K562 (cell line): Measurements from ENCODE around the gene LRRC74B. TPM values are rescaled to one million over a fixed set of nuclear protein-coding genes. Genes with fewer than 3 reads are reported as not detected.

Source experiments
- BCOR ChIP-seq: fragments of 450-650 bp; IDR thresholded peaks from 2 replicates; pipeline ENCODE4 v1.6.1; 2016
- BMI1 ChIP-seq: fragments of 150-350 bp; IDR thresholded peaks from 2 replicates; pipeline ENCODE4 v1.6.1; 2014; ENCODE audit warnings: low read length
- CXXC5 ChIP-seq: fragments of 250-450 bp; sonication (Bioruptor Pico); IDR thresholded peaks from 2 replicates; pipeline ENCODE4 v1.8.0; 2022; ENCODE audit warnings: inconsistent platforms, mild to moderate bottlenecking, moderate library complexity
- ELK3 ChIP-seq: fragments of 450-650 bp; formaldehyde crosslinking; IDR thresholded peaks from 2 replicates; pipeline ENCODE4 v1.4.0; 2020; ENCODE audit warnings: mild to moderate bottlenecking
- EP400 ChIP-seq: fragments of 450-650 bp; IDR thresholded peaks from 2 replicates; pipeline ENCODE4 v1.6.1; 2017; ENCODE audit warnings: antibody characterized with exemption, mild to moderate bottlenecking, moderate library complexity
- HDAC2 ChIP-seq: fragments of 450-650 bp; IDR thresholded peaks from 2 replicates; pipeline ENCODE4 v1.6.1; 2016; ENCODE audit warnings: mild to moderate bottlenecking
- MYC ChIP-seq, 2 experiments: fragments of 250-450 bp in 1 of 2; sonication (Bioruptor Pico) in 1 of 2; IDR thresholded peaks; 2 replicates each; pipeline versions ENCODE4 v1.5.1 to v1.6.1; 2012 to 2021; ENCODE audit warnings: low read depth in 2 of 2, borderline replicate concordance in 1 of 2, improper control_type of control experiment in 1 of 2, low read length in 1 of 2, mild to moderate bottlenecking in 1 of 2, moderate library complexity in 1 of 2
- MYNN ChIP-seq, 2 experiments: sonication (generic); formaldehyde crosslinking in 1 of 2; IDR thresholded peaks; 2 replicates each; pipeline versions ENCODE4 v1.5.0 to v1.6.1; 2016 to 2020; ENCODE audit warnings: antibody characterized with exemption in 1 of 2, missing genetic modification reagents in 1 of 2
- SMAD4 ChIP-seq: fragments of 250-450 bp; sonication (Bioruptor Pico); conservative IDR thresholded peaks from 2 replicates; pipeline ENCODE4 v1.8.0; 2021; ENCODE audit warnings: inconsistent platforms, mild to moderate bottlenecking, moderate library complexity
- SPI1 ChIP-seq: IDR thresholded peaks from 2 replicates; pipeline ENCODE4 v1.6.1; 2011; ENCODE audit warnings: low read depth, low read length, control low read depth, borderline replicate concordance
- ZKSCAN3 ChIP-seq: fragments of 250-450 bp; sonication (Bioruptor Pico); IDR thresholded peaks from 2 replicates; pipeline ENCODE4 v1.4.0; 2020
- ZNF133 ChIP-seq: fragments of 250-450 bp; sonication (Bioruptor Pico); IDR thresholded peaks from 2 replicates; pipeline ENCODE4 v1.4.0; 2020; ENCODE audit warnings: mild to moderate bottlenecking
- ZNF444 ChIP-seq: fragments of 250-450 bp; sonication (Bioruptor Pico); IDR thresholded peaks from 2 replicates; pipeline ENCODE4 v1.4.0; 2020; ENCODE audit warnings: mild to moderate bottlenecking, moderate library complexity
- ZNF57 ChIP-seq: fragments of 450-650 bp; formaldehyde crosslinking; IDR thresholded peaks from 2 replicates; pipeline ENCODE4 v1.4.0; 2020; ENCODE audit warnings: mild to moderate bottlenecking, moderate library complexity
- polyA plus RNA-seq, 8 experiments: library from polyadenylated mRNA; depleted of rRNA in 4 of 8; stranded (reverse) in 5 of 8; unstranded in 3 of 8; fragments of >200 nt; fragmentation: Nextera tagmentation in 2 of 8; fragmentation: Illumina TruSeq in 1 of 8; extraction: Ambion mirVana in 2 of 8; extraction: Trizol in 1 of 8; gene quantifications; 2 replicates each; pipeline versions ENCODE4 v1.2.1 to v1.2.3, GENCODE V29; 2011 to 2014; ENCODE audit warnings: inconsistent platforms in 1 of 8, missing spikeins in 1 of 8
- total RNA-seq, 7 experiments: library from RNA; depleted of rRNA in 6 of 7; stranded (reverse); fragments of >200 nt in 6 of 7; fragmentation: Illumina TruSeq in 2 of 7; extraction: Trizol in 2 of 7; gene quantifications; 2 replicates each; pipeline versions ENCODE4 v1.2.1 to v1.2.3, GENCODE V29; 2011 to 2021; ENCODE audit warnings: low replicate concordance in 1 of 7
- TF ChIP-seq, protein P1 (sequence below), 2 experiments: fragments of 450-650 bp; IDR thresholded peaks; 2 replicates each; pipeline ENCODE4 v1.6.1; 2018; ENCODE audit warnings: mild to moderate bottlenecking in 2 of 2, low read depth in 1 of 2; ENCODE audit not compliant: partially characterized antibody in 2 of 2
- TF ChIP-seq, protein P2 (sequence below): fragments of 450-650 bp; IDR thresholded peaks from 2 replicates; pipeline ENCODE4 v1.6.1; 2016; ENCODE audit warnings: mild to moderate bottlenecking

The LRRC74B gene
- total and polyA plus RNA-seq, 9 of the 15 experiments (the other 6 are each of a cell fraction or from before 2014, with no cell fraction given) = not detected

DNA sequence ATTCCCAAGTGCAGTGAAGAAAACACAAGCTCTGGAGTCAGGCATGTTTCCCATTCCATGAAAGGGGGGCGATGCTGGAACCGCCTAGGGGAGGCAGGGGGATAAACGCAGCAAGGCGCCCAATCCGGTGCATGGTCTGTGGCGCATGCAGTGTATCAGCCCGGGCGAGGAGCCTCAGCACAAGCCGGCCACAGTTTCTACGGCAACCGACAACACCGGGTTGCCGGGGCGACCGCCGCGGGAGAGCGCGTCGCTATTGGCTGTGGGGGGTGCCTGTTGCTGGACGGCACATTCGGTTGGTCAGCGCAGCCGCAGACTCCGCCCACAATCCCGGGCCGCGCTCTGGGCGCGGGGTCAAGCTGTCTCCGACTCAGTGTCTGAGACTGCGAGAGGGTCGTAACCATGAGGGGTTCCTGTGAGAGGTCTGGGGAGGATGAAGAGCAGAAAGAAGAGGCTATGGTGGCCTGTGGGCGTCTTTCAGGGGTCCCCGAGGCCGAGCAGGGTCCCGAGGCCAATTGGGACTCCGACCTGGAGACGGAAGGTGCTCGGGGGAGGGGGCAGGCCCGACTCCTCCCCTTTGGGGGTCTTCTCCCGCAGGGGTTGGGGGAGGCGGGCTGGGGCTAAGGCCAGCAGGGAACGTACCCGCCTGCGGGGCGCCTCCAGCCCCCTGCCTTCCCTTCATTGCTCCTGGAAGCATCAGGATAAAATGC is at the start of gene LRRC74B (continued):
- TF ChIP-seq ELK3 (no peak), ZNF444 (no peak), CXXC5 (CRISPR knock-in tag) (peak; percentile 96), BCOR (no peak), SPI1 (no peak), BMI1 (peak; percentile 100), ZKSCAN3 (no peak), SMAD4 (CRISPR knock-in tag) (no peak), EP400 (no peak), ZNF57 (no peak), HDAC2 (no peak), MYNN (IDR thresholded peaks at IDR 0.05) (no peak), MYNN (CRISPR knock-in tag; IDR thresholded peaks at IDR 0.05) (no peak), ZNF133 (CRISPR knock-in tag) (0 out of 2 replicates have a peak, but pooled peaks have one; percentile 20), MYC (IDR thresholded peaks at IDR 0.05; ENCODE audit: low read depth, low read length) (0 out of 2 replicates have a peak, but pooled peaks have one; percentile 52), MYC (CRISPR knock-in tag; IDR thresholded peaks at IDR 0.05; ENCODE audit: borderline replicate concordance, low read depth) (no peak)
- TF ChIP-seq, protein P1, sequence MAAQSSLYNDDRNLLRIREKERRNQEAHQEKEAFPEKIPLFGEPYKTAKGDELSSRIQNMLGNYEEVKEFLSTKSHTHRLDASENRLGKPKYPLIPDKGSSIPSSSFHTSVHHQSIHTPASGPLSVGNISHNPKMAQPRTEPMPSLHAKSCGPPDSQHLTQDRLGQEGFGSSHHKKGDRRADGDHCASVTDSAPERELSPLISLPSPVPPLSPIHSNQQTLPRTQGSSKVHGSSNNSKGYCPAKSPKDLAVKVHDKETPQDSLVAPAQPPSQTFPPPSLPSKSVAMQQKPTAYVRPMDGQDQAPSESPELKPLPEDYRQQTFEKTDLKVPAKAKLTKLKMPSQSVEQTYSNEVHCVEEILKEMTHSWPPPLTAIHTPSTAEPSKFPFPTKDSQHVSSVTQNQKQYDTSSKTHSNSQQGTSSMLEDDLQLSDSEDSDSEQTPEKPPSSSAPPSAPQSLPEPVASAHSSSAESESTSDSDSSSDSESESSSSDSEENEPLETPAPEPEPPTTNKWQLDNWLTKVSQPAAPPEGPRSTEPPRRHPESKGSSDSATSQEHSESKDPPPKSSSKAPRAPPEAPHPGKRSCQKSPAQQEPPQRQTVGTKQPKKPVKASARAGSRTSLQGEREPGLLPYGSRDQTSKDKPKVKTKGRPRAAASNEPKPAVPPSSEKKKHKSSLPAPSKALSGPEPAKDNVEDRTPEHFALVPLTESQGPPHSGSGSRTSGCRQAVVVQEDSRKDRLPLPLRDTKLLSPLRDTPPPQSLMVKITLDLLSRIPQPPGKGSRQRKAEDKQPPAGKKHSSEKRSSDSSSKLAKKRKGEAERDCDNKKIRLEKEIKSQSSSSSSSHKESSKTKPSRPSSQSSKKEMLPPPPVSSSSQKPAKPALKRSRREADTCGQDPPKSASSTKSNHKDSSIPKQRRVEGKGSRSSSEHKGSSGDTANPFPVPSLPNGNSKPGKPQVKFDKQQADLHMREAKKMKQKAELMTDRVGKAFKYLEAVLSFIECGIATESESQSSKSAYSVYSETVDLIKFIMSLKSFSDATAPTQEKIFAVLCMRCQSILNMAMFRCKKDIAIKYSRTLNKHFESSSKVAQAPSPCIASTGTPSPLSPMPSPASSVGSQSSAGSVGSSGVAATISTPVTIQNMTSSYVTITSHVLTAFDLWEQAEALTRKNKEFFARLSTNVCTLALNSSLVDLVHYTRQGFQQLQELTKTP (IDR thresholded peaks at IDR 0.05; ENCODE audit: low read depth in 1 of 2, partially characterized antibody in 2 of 2) = no peak
- TF ChIP-seq, protein P2, sequence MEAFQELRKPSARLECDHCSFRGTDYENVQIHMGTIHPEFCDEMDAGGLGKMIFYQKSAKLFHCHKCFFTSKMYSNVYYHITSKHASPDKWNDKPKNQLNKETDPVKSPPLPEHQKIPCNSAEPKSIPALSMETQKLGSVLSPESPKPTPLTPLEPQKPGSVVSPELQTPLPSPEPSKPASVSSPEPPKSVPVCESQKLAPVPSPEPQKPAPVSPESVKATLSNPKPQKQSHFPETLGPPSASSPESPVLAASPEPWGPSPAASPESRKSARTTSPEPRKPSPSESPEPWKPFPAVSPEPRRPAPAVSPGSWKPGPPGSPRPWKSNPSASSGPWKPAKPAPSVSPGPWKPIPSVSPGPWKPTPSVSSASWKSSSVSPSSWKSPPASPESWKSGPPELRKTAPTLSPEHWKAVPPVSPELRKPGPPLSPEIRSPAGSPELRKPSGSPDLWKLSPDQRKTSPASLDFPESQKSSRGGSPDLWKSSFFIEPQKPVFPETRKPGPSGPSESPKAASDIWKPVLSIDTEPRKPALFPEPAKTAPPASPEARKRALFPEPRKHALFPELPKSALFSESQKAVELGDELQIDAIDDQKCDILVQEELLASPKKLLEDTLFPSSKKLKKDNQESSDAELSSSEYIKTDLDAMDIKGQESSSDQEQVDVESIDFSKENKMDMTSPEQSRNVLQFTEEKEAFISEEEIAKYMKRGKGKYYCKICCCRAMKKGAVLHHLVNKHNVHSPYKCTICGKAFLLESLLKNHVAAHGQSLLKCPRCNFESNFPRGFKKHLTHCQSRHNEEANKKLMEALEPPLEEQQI = no peak
